22Rv1 (cell line): Measurements from ENCODE around the gene TMEM38B.

Experiments
- H3K27ac ChIP-seq: fragments of 450-650 bp; 2 replicates; pipeline ENCODE4 v1.5.1; 2017
- ZFX ChIP-seq: fragments of 450-650 bp; IDR thresholded peaks from 2 replicates; pipeline ENCODE4 v1.6.1; 2017; ENCODE audit warnings: antibody characterized with exemption, borderline replicate concordance
- TF ChIP-seq, protein P1 (sequence below): fragments of 450-650 bp; IDR thresholded peaks from 2 replicates; pipeline ENCODE4 v1.5.1; 2017; ENCODE audit warnings: mild to moderate bottlenecking

TMEM38B gene

DNA sequence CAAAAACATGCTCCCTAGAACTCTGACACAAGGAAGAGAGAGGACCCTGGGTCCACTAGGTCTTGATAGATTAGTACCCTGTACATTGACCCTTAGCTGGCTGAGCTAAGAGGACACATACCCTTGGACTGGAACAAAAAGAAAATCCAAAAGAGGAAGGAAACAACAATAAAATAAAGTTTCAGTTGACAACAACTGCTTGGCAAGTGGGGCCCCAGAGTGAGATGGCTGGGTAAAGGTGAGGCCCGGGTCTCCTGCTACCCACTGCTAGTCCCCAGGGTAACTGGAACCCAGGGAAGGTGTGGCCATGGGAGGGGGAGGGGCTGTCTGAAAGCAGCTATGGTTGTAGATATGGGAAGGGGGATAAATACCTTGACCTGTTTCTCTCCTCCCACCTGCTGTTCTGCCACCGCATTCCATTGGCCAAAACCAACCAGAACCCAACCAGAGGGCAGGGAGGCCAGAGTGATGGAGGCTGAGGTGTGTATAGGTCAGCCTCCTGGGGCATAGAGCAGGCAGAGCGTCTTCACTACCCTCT, 20.4 kb upstream of the TMEM38B start:
- no peak for TF ChIP-seq ZFX
- TF ChIP-seq, protein P1, sequence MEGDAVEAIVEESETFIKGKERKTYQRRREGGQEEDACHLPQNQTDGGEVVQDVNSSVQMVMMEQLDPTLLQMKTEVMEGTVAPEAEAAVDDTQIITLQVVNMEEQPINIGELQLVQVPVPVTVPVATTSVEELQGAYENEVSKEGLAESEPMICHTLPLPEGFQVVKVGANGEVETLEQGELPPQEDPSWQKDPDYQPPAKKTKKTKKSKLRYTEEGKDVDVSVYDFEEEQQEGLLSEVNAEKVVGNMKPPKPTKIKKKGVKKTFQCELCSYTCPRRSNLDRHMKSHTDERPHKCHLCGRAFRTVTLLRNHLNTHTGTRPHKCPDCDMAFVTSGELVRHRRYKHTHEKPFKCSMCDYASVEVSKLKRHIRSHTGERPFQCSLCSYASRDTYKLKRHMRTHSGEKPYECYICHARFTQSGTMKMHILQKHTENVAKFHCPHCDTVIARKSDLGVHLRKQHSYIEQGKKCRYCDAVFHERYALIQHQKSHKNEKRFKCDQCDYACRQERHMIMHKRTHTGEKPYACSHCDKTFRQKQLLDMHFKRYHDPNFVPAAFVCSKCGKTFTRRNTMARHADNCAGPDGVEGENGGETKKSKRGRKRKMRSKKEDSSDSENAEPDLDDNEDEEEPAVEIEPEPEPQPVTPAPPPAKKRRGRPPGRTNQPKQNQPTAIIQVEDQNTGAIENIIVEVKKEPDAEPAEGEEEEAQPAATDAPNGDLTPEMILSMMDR: no peak
- H3K27ac ChIP-seq: 0 out of 2 replicates have a peak overlapping the region, but pooled peaks have one; percentile 54

DNA sequence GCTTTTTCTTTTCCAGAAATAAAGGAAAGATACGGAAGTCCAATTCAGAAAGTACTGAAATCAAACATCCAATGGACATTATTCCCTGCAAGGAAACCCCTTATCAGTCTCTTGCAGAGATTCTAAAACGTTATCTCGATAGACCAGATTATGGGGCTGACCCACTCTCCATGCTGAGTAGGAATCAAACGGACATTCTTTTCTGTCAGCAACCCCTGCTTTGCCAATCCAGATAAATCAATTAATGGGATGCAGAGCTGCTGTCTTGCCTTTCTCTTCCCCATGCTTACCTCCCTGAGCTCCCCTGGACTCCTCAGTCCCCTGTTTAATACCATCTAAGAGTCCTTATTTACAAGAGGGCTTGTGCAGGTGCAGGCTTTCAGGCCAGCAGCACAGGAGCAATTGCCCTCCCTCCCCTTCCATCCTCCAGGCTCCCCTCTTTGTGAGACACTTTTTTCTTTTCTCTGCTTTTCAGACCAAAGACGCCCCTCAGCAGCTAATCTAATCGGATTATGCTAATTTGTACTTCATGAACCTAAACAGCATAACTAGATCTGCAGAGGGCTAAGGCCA, 17.9 kb upstream of the TMEM38B start:
- H3K27ac ChIP-seq: no peak overlapping the region
- TF ChIP-seq, protein P1: no peak
- no peak for TF ChIP-seq ZFX

- TF ChIP-seq, protein P1: no peak
- TF ChIP-seq ZFX: no peak
- no peak overlapping the region for H3K27ac ChIP-seq
Observed at GRCh38 chr9:105678163-105678562, 16.2 kb upstream of the TMEM38B start.

- H3K27ac ChIP-seq: no peak overlapping the region
- TF ChIP-seq, protein P1: no peak
Observed at GRCh38 chr9:105678781-105679180, 15.6 kb upstream of the TMEM38B start.

GRCh38 chr9:105679257-105680022, 14.9 kb upstream of the TMEM38B start:
- TF ChIP-seq, protein P1: no peak
- no peak for TF ChIP-seq ZFX
- no peak overlapping the region for H3K27ac ChIP-seq

DNA sequence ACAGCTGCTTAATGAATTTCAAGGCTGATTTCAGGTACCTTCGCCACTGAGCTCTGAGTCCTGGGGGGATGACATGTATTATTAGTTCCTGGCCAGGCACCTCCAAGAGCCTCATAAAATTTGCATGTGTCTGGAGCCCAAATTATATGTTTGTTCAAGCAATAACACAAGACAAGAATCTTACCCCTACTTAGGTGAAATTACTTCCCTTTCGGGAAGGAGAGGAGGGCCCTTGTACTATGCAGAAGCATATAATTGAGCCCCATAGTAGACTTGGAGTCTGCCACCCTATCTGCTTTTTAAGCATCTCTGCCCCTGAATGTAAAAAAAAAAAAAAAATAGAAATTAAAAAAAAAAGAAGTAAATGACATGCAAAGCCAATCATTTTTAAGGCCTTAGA, 13.0 kb upstream of the TMEM38B start:
- H3K27ac ChIP-seq: no peak overlapping the region
- TF ChIP-seq, protein P1: no peak
- TF ChIP-seq ZFX: no peak

DNA sequence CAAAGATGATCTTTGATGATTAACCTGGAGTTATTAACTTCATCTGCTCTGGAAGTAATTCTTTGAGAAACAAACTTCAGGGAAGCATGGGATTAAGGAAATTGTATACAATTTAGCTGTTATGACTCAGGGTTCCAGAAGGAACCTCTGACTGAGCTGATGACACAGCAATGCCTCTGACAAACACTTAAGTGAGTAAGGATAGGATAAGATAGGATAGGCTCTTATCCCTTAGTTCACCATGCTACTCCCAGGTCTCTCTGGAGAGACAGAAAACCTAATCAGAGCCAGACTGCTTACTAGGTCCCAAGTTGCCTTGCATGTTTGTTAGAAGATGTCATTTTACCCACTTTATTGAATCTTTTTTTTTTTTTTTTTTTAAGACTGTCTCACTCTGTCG, 12.6 kb upstream of the TMEM38B start:
- no peak for TF ChIP-seq ZFX
- TF ChIP-seq, protein P1: no peak

More for the DNA sequence above, 12.6 kb upstream of the TMEM38B start:
- H3K27ac ChIP-seq: no peak overlapping the region
